GM12878 (cell line): ENCODE results near the gene SPTBN1. TPM values are rescaled to one million over a fixed set of nuclear protein-coding genes. Genes with fewer than 3 reads are reported as not detected.

Experiments used
- ATAC-seq: fragments of 200-7000 bp; cut with Tn5 transposase; 3 replicates; pipeline ENCODE4 v1.9.1; 2020; ENCODE audit warnings: mild to moderate bottlenecking, moderate library complexity
- BruUV-seq: library from RNA; stranded (reverse); fragments of 400-500 nt; replicated peaks from 2 replicates; lab custom pipeline; 2021; lab: Mats Ljungman, UMichigan
- CTCF ChIA-PET: fragments of 300-600 bp; sonication (Branson Sonifier 250); formaldehyde crosslinking; extraction: SDS; loops from one replicate; lab custom pipeline; 2021; ENCODE audit warnings: inconsistent platforms; lab: Yijun Ruan, JAX
- POLR2A ChIA-PET: fragments of 350-600 bp; formaldehyde crosslinking; extraction: SDS; loops from one replicate; lab custom pipeline; 2021; ENCODE audit warnings: inconsistent platforms; lab: Charles Lee
- RAD21 ChIA-PET: fragments of 300-600 bp; sonication (Branson Sonifier 250); formaldehyde crosslinking; loops from one replicate; lab custom pipeline; 2023; ENCODE audit warnings: antibody characterized with exemption; ENCODE audit not compliant: unreplicated experiment; lab: Charles Lee
- SMC1A ChIA-PET: fragments of 300-600 bp; sonication (Branson Sonifier 250); formaldehyde crosslinking; loops from one replicate; lab custom pipeline; 2023; ENCODE audit not compliant: unreplicated experiment, uncharacterized antibody; lab: Charles Lee
- DNase-seq: peaks from one replicate; pipeline ENCODE4 v3.0.0-alpha.2; 2011; ENCODE audit warnings: low read depth, low spot score
- FAIRE-seq: peaks from 3 replicates; lab custom pipeline; 2011; peaks lifted over from hg19 to GRCh38; lab: Jason Lieb, UNC
- H2AFZ ChIP-seq: 2 replicates; pipeline ENCODE4 v1.6.0; 2011; ENCODE audit warnings: low read depth, low read length, control low read depth; ENCODE audit not compliant: control insufficient read depth
- H3K27ac ChIP-seq: 2 replicates; pipeline ENCODE4 v1.5.1; 2011; ENCODE audit warnings: control low read depth; ENCODE audit not compliant: control insufficient read depth, insufficient read depth
- H3K27me3 ChIP-seq, 2 experiments: replicated peaks in 1 of 2; 2 replicates each; pipeline versions ENCODE4 v1.6.0 to v1.6.1; 2011; ENCODE audit warnings: low read length in 1 of 2; ENCODE audit not compliant: control insufficient read depth in 2 of 2, insufficient read depth in 2 of 2
- H3K36me3 ChIP-seq, 2 experiments: 2 replicates each; pipeline ENCODE4 v1.5.1; 2011; ENCODE audit warnings: low read length in 1 of 2; ENCODE audit not compliant: control insufficient read depth in 2 of 2, insufficient read depth in 2 of 2
- H3K4me1 ChIP-seq: 2 replicates; pipeline ENCODE4 v1.6.1; 2011; ENCODE audit warnings: mild to moderate bottlenecking, low read length, moderate library complexity, mixed read lengths; ENCODE audit not compliant: control insufficient read depth, insufficient read depth
- H3K4me2 ChIP-seq: 2 replicates; pipeline ENCODE4 v1.6.0; 2011; ENCODE audit warnings: control low read depth; ENCODE audit not compliant: control insufficient read depth, insufficient read depth
- H3K4me3 ChIP-seq: fragments of 200-600 bp; sonication (generic); 2 replicates; pipeline ENCODE4 v1.5.1; 2016
- H3K79me2 ChIP-seq: 2 replicates; pipeline ENCODE4 v1.6.0; 2011; ENCODE audit warnings: low read length; ENCODE audit not compliant: control insufficient read depth, insufficient read depth
- H3K9ac ChIP-seq: 2 replicates; pipeline ENCODE4 v1.8.0; 2011; ENCODE audit warnings: low read length, control low read depth, mixed read lengths; ENCODE audit not compliant: control insufficient read depth, insufficient read depth
- H3K9me3 ChIP-seq: replicated peaks from 3 replicates; pipeline ENCODE4 v1.5.1; 2011; ENCODE audit warnings: mild to moderate bottlenecking, low read length; ENCODE audit not compliant: control insufficient read depth, insufficient read depth
- H4K20me1 ChIP-seq: 2 replicates; pipeline ENCODE4 v1.6.0; 2011; ENCODE audit not compliant: control insufficient read depth, insufficient read depth
- BMI1 ChIP-seq: fragments of 450-650 bp; IDR thresholded peaks from 2 replicates; pipeline ENCODE4 v1.6.1; 2016; ENCODE audit warnings: mild to moderate bottlenecking, moderate library complexity, borderline replicate concordance
- CHD2 ChIP-seq: IDR thresholded peaks from 2 replicates; pipeline ENCODE4 v1.6.1; 2011; ENCODE audit warnings: low read depth, low read length, improper control_type of control experiment, borderline replicate concordance
- CREM ChIP-seq: IDR thresholded peaks from 2 replicates; pipeline ENCODE4 v1.6.1; 2014; ENCODE audit warnings: antibody characterized with exemption, low read depth
- CTCF ChIP-seq, 3 experiments: IDR thresholded peaks in 2 of 3; conservative IDR thresholded peaks in 1 of 3; 2 replicates each; pipeline ENCODE4 v1.5.1; 2011; ENCODE audit warnings: low read depth in 3 of 3, low read length in 3 of 3, mild to moderate bottlenecking in 3 of 3, control low read depth in 2 of 3, moderate library complexity in 2 of 3, inconsistent platforms in 1 of 3, mixed read lengths in 1 of 3; ENCODE audit not compliant: control insufficient read depth in 2 of 3, insufficient read depth in 1 of 3; ENCODE audit errors: extremely low read depth in 1 of 3
- E2F4 ChIP-seq: IDR thresholded peaks from 2 replicates; pipeline ENCODE4 v1.6.1; 2012; ENCODE audit warnings: low read depth, low read length, improper control_type of control experiment
- ETV6 ChIP-seq, 2 experiments: fragments of 450-650 bp in 1 of 2; IDR thresholded peaks in 1 of 2; conservative IDR thresholded peaks in 1 of 2; 2 replicates each; pipeline ENCODE4 v1.6.1; 2014; ENCODE audit warnings: antibody characterized with exemption in 1 of 2, borderline replicate concordance in 1 of 2, low read depth in 1 of 2, mild to moderate bottlenecking in 1 of 2, moderate library complexity in 1 of 2
- HDAC6 ChIP-seq: fragments of 200-600 bp; sonication (generic); IDR thresholded peaks from one replicate; pipeline ENCODE4 v1.8.0; 2017; ENCODE audit warnings: antibody characterized with exemption; ENCODE audit not compliant: unreplicated experiment
- NFYB ChIP-seq: IDR thresholded peaks from 2 replicates; pipeline ENCODE4 v1.6.1; 2011; ENCODE audit warnings: low read depth, mild to moderate bottlenecking, low read length, improper control_type of control experiment, moderate library complexity; ENCODE audit not compliant: insufficient read depth
- PML ChIP-seq: IDR thresholded peaks from 2 replicates; pipeline ENCODE4 v1.6.1; 2012; ENCODE audit warnings: low read length, inconsistent platforms
- POLR2A ChIP-seq: IDR thresholded peaks from 2 replicates; pipeline ENCODE4 v1.6.1; 2011; ENCODE audit warnings: low read depth, mild to moderate bottlenecking, low read length
- RAD21 ChIP-seq: IDR thresholded peaks from 2 replicates; pipeline ENCODE4 v1.6.1; 2011; ENCODE audit warnings: mild to moderate bottlenecking, low read depth, low read length, moderate library complexity; ENCODE audit not compliant: insufficient read depth
- RELA ChIP-seq: fragments of 450-650 bp; IDR thresholded peaks from 2 replicates; pipeline ENCODE4 v1.8.0; 2014; ENCODE audit warnings: borderline replicate concordance; ENCODE audit not compliant: partially characterized antibody
- RELB ChIP-seq: fragments of 450-650 bp; IDR thresholded peaks from 2 replicates; pipeline ENCODE4 v1.6.1; 2017; ENCODE audit warnings: low read depth, mild to moderate bottlenecking, moderate library complexity
- SIN3A ChIP-seq: IDR thresholded peaks from 2 replicates; pipeline ENCODE4 v1.6.1; 2012; ENCODE audit warnings: low read depth, low read length, improper control_type of control experiment
- SUPT20H ChIP-seq: IDR thresholded peaks from 2 replicates; pipeline ENCODE4 v1.6.1; 2011; ENCODE audit warnings: low read depth, mild to moderate bottlenecking, low read length, moderate library complexity, borderline replicate concordance; ENCODE audit not compliant: control insufficient read depth
- ZBED1 ChIP-seq: IDR thresholded peaks from 2 replicates; pipeline ENCODE4 v1.6.1; 2016; ENCODE audit warnings: borderline replicate concordance
- whole genome bisulfite sequencing: methylation state at CpG from one replicate; pipeline ENCODE4 v1.1.6; 2016; ENCODE audit warnings: low lambda C conversion rate; ENCODE audit not compliant: insufficient replicate concordance, insufficient coverage; ENCODE audit errors: missing lambda C conversion rate; 5-methylcytosine and 5-hydroxymethylcytosine counted together
- in situ Hi-C: fragments of 300-500 bp; cut with MboI; formaldehyde crosslinking; loops from 9 replicates; pipeline ENCODE4 v1.14.3; 2018; ENCODE audit warnings: mixed read lengths
- intact Hi-C: fragments of 100-400 bp; cut with micrococcal nuclease; formaldehyde crosslinking; loops from one replicate; pipeline ENCODE4 v1.14.2; 2022; ENCODE audit not compliant: unreplicated experiment
- polyA plus RNA-seq, 11 experiments: library from polyadenylated mRNA; depleted of rRNA in 4 of 11; unstranded in 6 of 11; stranded (reverse) in 5 of 11; fragments of >200 nt; fragmentation: Nextera tagmentation in 4 of 11; fragmentation: Illumina TruSeq in 1 of 11; extraction: Ambion mirVana in 4 of 11; extraction: Trizol in 1 of 11; gene quantifications; 1 replicate in 1 of 11; 2 replicates in 10 of 11; pipeline versions ENCODE4 v1.2.1 to v1.2.3, GENCODE V29; 2011 to 2016; ENCODE audit warnings: inconsistent platforms in 2 of 11, missing spikeins in 2 of 11, low read depth in 1 of 11
- total RNA-seq, 4 experiments: library from RNA; depleted of rRNA in 3 of 4; stranded (reverse); fragments of >200 nt in 3 of 4; fragmentation: Illumina TruSeq in 1 of 4; extraction: Trizol in 1 of 4; gene quantifications; 2 replicates each; pipeline versions ENCODE4 v1.2.1 to v1.2.3, GENCODE V29; 2013 to 2021

SPTBN1 gene
- total and polyA plus RNA-seq, 10 of the 15 experiments (the other 5 are each of a cell fraction or from before 2014, with no cell fraction given), result 20.6 to 154 (median 76.7) TPM

GRCh38 chr2:54574107-54574859 is 118.2 kb downstream of the SPTBN1 start (continued):
- TF ChIP-seq NFYB (no peak), E2F4 (no peak), SIN3A (no peak), ETV6 (conservative IDR thresholded peaks at IDR 0.05 in 1 of 2, IDR thresholded peaks at IDR 0.05 in 1 of 2; ENCODE audit: borderline replicate concordance in 1 of 2, low read depth in 1 of 2) (0 out of 4 replicates have a peak, but pooled peaks of 1 of the 2 experiments have one; percentile 24), CHD2 (peak; percentile 67; the same call in 1 of the 2 replicates), CREM (no peak), HDAC6 (no peak), BMI1 (no peak), PML (0 out of 2 replicates have a peak, but pooled peaks have one; percentile 65)

- SMC1A ChIA-PET, result interaction anchor here (0.7 to 15.8 kb wide), 20 partner anchors 10 to 130 kb away, joined by 3 to 569 read pairs (median 6); no protein-coding TSS in a partner anchor
- DNase-seq (no peak), ATAC-seq (no peak), FAIRE-seq (no peak)
- Histone ChIP-seq H3K27me3 (no peaks in the 10 kb centered on the region), H3K4me2 (peak overlapping the region; percentile 97), H3K79me2 (peaks cover 100% of the 10 kb centered on the region), H3K9me3 (no peaks in the 10 kb centered on the region), H3K4me1 (peaks cover 87% of the 10 kb centered on the region), H3K4me3 (0 out of 2 replicates have a peak overlapping the region, but pooled peaks have one; percentile 4), H3K27ac (peak overlapping the region; percentile 100), H4K20me1 (no peaks in the 10 kb centered on the region), H3K9ac (peak overlapping the region; percentile 80), H2AFZ (no peak overlapping the region), H3K36me3 (peaks cover 0 to 3% of the 10 kb centered on the region in 2 experiments; a peak in 2 of 4 replicates)
- CTCF ChIA-PET, result interaction anchor here (1.1 to 8.4 kb wide), 8 partner anchors 14 to 468 kb away, joined by 3 to 79 read pairs (median 4); no protein-coding TSS in a partner anchor
- WGBS, result 70% methylated on average over 5 of the region's 5 CpGs
- intact Hi-C loops, result loop anchor here (10.0 kb wide), 2 partner anchors 470 to 1040 kb away; partner anchors contain the start of gene PPP4R3B
- in situ Hi-C loops, result no loop called here
- BruUV-seq, result no TSS peak
- POLR2A ChIA-PET, result interaction anchor here (1.1 to 18.4 kb wide), 8 partner anchors 13 to 98 kb away, joined by 3 to 504 read pairs (median 6); no protein-coding TSS in a partner anchor
- RAD21 ChIA-PET, result interaction anchor here (0.9 to 10.5 kb wide), 11 partner anchors 9 to 130 kb away, joined by 3 to 195 read pairs (median 4); no protein-coding TSS in a partner anchor
- TF ChIP-seq SUPT20H (no peak), RAD21 (peak; percentile 25; the same call in 1 of the 2 replicates), CTCF (IDR thresholded peaks at IDR 0.05 in 2 of 3, conservative IDR thresholded peaks at IDR 0.05 in 1 of 3; ENCODE audit: control insufficient read depth in 2 of 3, extremely low read depth in 1 of 3, insufficient read depth in 1 of 3, low read depth in 3 of 3, low read length in 3 of 3) (0 out of 6 replicates have a peak, but pooled peaks of 1 of the 3 experiments have one; percentile 7), RELA (peak; percentile 4), RELB (peak; percentile 29; the same call in 1 of the 2 replicates), ZBED1 (0 out of 2 replicates have a peak, but pooled peaks have one; percentile 1), POLR2A (no peak)
Measured at GRCh38 chr2:54574860-54575247, 118.7 kb downstream of the SPTBN1 start.
